OCI-LY7 (cell line): Measurements from ENCODE around the gene NINJ2. TPM values are rescaled to one million over a fixed set of nuclear protein-coding genes. Genes with fewer than 3 reads are reported as not detected.
"Not testable (repeated sequence)": the region's sequence is repeated elsewhere in the genome, so short reads cannot be mapped to it uniquely, and the experiment has no call there.

ENCODE experiments used
- BruUV-seq: library from RNA; stranded (reverse); fragments of 400-500 nt; replicated peaks from 2 replicates; lab custom pipeline; 2021; lab: Mats Ljungman, UMichigan
- CTCF ChIA-PET: fragments of 300-600 bp; sonication (Branson Sonifier 250); formaldehyde crosslinking; loops from one replicate; lab custom pipeline; 2022; ENCODE audit warnings: antibody characterized with exemption; ENCODE audit not compliant: unreplicated experiment; lab: Charles Lee
- POLR2A ChIA-PET: fragments of 300-600 bp; sonication (Branson Sonifier 250); formaldehyde crosslinking; loops from one replicate; lab custom pipeline; 2022; ENCODE audit warnings: antibody characterized with exemption; lab: Charles Lee
- DNase-seq: peaks from one replicate; pipeline ENCODE4 v3.0.0-alpha.2; 2015; ENCODE audit warnings: low spot score
- H2AFZ ChIP-seq: fragments of 200-600 bp; sonication (generic), shearing (Covaris generic); 2 replicates; pipeline ENCODE4 v1.6.1; 2014; ENCODE audit warnings: mild to moderate bottlenecking, antibody characterized with exemption, low read length, moderate library complexity
- H3K27ac ChIP-seq: fragments of 200-600 bp; sonication (generic); 2 replicates; pipeline ENCODE4 v1.5.1; 2014; ENCODE audit warnings: mixed run types, low read depth, mild to moderate bottlenecking, moderate library complexity, low read length, inconsistent platforms; ENCODE audit not compliant: poor library complexity, severe bottlenecking
- H3K36me3 ChIP-seq: fragments of 200-600 bp; sonication (generic); 2 replicates; pipeline ENCODE4 v1.6.1; 2014; ENCODE audit warnings: mild to moderate bottlenecking, antibody characterized with exemption, low read length, moderate library complexity, mixed read lengths; ENCODE audit not compliant: insufficient read depth
- H3K4me1 ChIP-seq: fragments of 200-600 bp; sonication (generic); 2 replicates; pipeline ENCODE4 v1.5.1; 2014; ENCODE audit warnings: mild to moderate bottlenecking, low read length; ENCODE audit not compliant: insufficient read depth, poor library complexity, severe bottlenecking
- H3K4me2 ChIP-seq: fragments of 200-600 bp; sonication (generic); 2 replicates; pipeline ENCODE4 v1.6.1; 2014; ENCODE audit warnings: mild to moderate bottlenecking, low read length
- H3K4me3 ChIP-seq: fragments of 200-600 bp; sonication (generic); 2 replicates; pipeline ENCODE4 v1.5.1; 2014; ENCODE audit warnings: mild to moderate bottlenecking, low read depth, low read length; ENCODE audit not compliant: poor library complexity, severe bottlenecking
- H3K79me2 ChIP-seq: fragments of 200-600 bp; sonication (generic); 2 replicates; pipeline ENCODE4 v1.6.1; 2016; ENCODE audit warnings: low read depth, mild to moderate bottlenecking, low read length, moderate library complexity, mixed read lengths; ENCODE audit not compliant: insufficient read depth
- H3K9me2 ChIP-seq: fragments of 200-600 bp; sonication (generic); 2 replicates; pipeline ENCODE4 v1.6.1; 2016; ENCODE audit warnings: mild to moderate bottlenecking, low read length, mixed read lengths; ENCODE audit not compliant: insufficient read depth
- H3K9me3 ChIP-seq: fragments of 200-600 bp; sonication (generic); 2 replicates; pipeline ENCODE4 v1.6.1; 2014; ENCODE audit warnings: mild to moderate bottlenecking, mixed run types, low read length, mixed read lengths
- H4K20me1 ChIP-seq: fragments of 200-600 bp; sonication (generic); 2 replicates; pipeline ENCODE4 v1.6.1; 2014; ENCODE audit warnings: mild to moderate bottlenecking, antibody characterized with exemption, low read length, moderate library complexity, mixed read lengths; ENCODE audit not compliant: insufficient read depth
- CTCF ChIP-seq: fragments of 200-600 bp; sonication (generic); conservative IDR thresholded peaks from 2 replicates; pipeline ENCODE4 v1.5.1; 2014; ENCODE audit warnings: mild to moderate bottlenecking, antibody characterized with exemption, low read length, moderate library complexity, mixed read lengths
- EZH2phosphoT487 ChIP-seq: fragments of 200-600 bp; sonication (generic); IDR thresholded peaks from 2 replicates; pipeline ENCODE4 v1.6.1; 2018; ENCODE audit warnings: low read depth, borderline replicate concordance, mild to moderate bottlenecking, mixed run types, antibody characterized with exemption, low read length, moderate library complexity, mixed read lengths
- intact Hi-C: fragments of 100-400 bp; cut with micrococcal nuclease; formaldehyde crosslinking; loops from one replicate; pipeline ENCODE4 v1.10.0; 2022; ENCODE audit not compliant: unreplicated experiment
- total RNA-seq, 2 experiments: library from RNA; depleted of rRNA in 1 of 2; stranded (reverse); fragments of >200 nt in 1 of 2; shearing (Covaris generic) in 1 of 2; gene quantifications; 2 replicates each; pipeline ENCODE4 v1.2.3, GENCODE V29; 2014 to 2022

Gene NINJ2
- total RNA-seq, 2 experiments from 2014 or later, result 0.79 to 4.4 TPM

- no TSS peak for BruUV-seq
- DNase-seq, result peak; percentile 49
Observed at GRCh38 chr12:643475-644302, 19.6 kb downstream of the NINJ2 start.

GRCh38 chr12:642633-643474 is 20.4 kb downstream of the NINJ2 start:
- peak overlapping the region; percentile 70; the same call in 1 of the 2 replicates for H2AFZ ChIP-seq
- H4K20me1 ChIP-seq, result no peaks in the 10 kb centered on the region
- ChIA-PET POLR2A (interaction anchor here (1.1 to 1.9 kb wide), 4 partner anchors 30 to 168 kb away, joined by 3 to 7 read pairs (median 4); no protein-coding TSS in a partner anchor), CTCF (interaction anchor here (0.6 to 1.9 kb wide), 2 partner anchors 107 to 109 kb away, joined by 3 to 5 read pairs; partner anchors contain the start of gene WNK1)
- peak overlapping the region; percentile 69 for H3K27ac ChIP-seq
- H3K4me1 ChIP-seq, result peaks cover 41% of the 10 kb centered on the region
- no peaks in the 10 kb centered on the region for H3K9me2 ChIP-seq
- H3K9me3 ChIP-seq, result no peaks in the 10 kb centered on the region
- BruUV-seq, result no TSS peak
- H3K79me2 ChIP-seq, result no peaks in the 10 kb centered on the region
- DNase-seq, result peak; percentile 87
- no peaks in the 10 kb centered on the region for H3K36me3 ChIP-seq
- TF ChIP-seq CTCF (peak; percentile 46), EZH2phosphoT487 (no peak)
- H3K4me3 ChIP-seq, result peak overlapping the region; percentile 71
- peak overlapping the region; percentile 77 for H3K4me2 ChIP-seq
- intact Hi-C loops, result loop anchor here (1.0 to 2.0 kb wide), 3 partner anchors 32 to 108 kb away; no protein-coding TSS in a partner anchor

More at GRCh38 chr12:643475-644302, 19.6 kb downstream of the NINJ2 start:
- no peaks in the 10 kb centered on the region for H3K79me2 ChIP-seq
- peak overlapping the region; percentile 77 for H3K4me2 ChIP-seq
- no peaks in the 10 kb centered on the region for H3K36me3 ChIP-seq
- H3K27ac ChIP-seq, result peak overlapping the region; percentile 69
- TF ChIP-seq CTCF (no peak), EZH2phosphoT487 (no peak)
- peaks cover 47% of the 10 kb centered on the region for H3K4me1 ChIP-seq
- peak overlapping the region; percentile 71 for H3K4me3 ChIP-seq
- intact Hi-C loops, result loop anchor here (1.0 to 2.0 kb wide), 2 partner anchors 31 to 76 kb away; no protein-coding TSS in a partner anchor
- H2AFZ ChIP-seq, result peak overlapping the region; percentile 55; the same call in 1 of the 2 replicates
- CTCF ChIA-PET, result interaction anchor here (1.9 kb wide), 1 partner anchor 107 kb away, joined by 5 read pairs; no protein-coding TSS in a partner anchor
- POLR2A ChIA-PET, result interaction anchor here (1.1 to 2.1 kb wide), 4 partner anchors 22 to 167 kb away, joined by 3 to 19 read pairs (median 6); no protein-coding TSS in a partner anchor
- H4K20me1 ChIP-seq, result no peaks in the 10 kb centered on the region
- H3K9me3 ChIP-seq, result no peaks in the 10 kb centered on the region
- no peaks in the 10 kb centered on the region for H3K9me2 ChIP-seq

GRCh38 chr12:641321-641720 is 21.9 kb downstream of the NINJ2 start:
- POLR2A ChIA-PET, result interaction anchor here (1.0 to 1.5 kb wide), 2 partner anchors 109 to 111 kb away, joined by 3 to 4 read pairs; partner anchors contain the start of gene WNK1

More at GRCh38 chr12:641321-641720, 21.9 kb downstream of the NINJ2 start:
- BruUV-seq, H4K20me1 ChIP-seq, H3K27ac ChIP-seq, H3K36me3 ChIP-seq, H3K9me3 ChIP-seq, CTCF ChIA-PET, H3K4me3 ChIP-seq, DNase-seq, H3K9me2 ChIP-seq, H2AFZ ChIP-seq, H3K79me2 ChIP-seq, intact Hi-C loops, H3K4me2 ChIP-seq: not testable (repeated sequence)
- H3K4me1 ChIP-seq, result peaks cover 34% of the 10 kb centered on the region
